Mucosa of rectum (tissue), 2 donors: ENCODE results near the gene ZNF594.
"Not testable (repeated sequence)": the region's sequence is repeated elsewhere in the genome, so short reads cannot be mapped to it uniquely, and the experiment has no call there.

ENCODE experiments used
- H3K27ac ChIP-seq, 2 donors: one replicate each; pipeline ENCODE4 v1.7.0; 2013; ENCODE audit warnings: inconsistent platforms in 2 of 2, low read depth in 2 of 2, low read length in 2 of 2
- H3K27me3 ChIP-seq, 2 donors: one replicate each; pipeline ENCODE4 v1.7.0; 2013; ENCODE audit warnings: low read length in 2 of 2; ENCODE audit not compliant: control insufficient read depth in 2 of 2, insufficient read depth in 2 of 2
- H3K36me3 ChIP-seq, 2 donors: one replicate each; pipeline ENCODE4 v1.7.0; 2013; ENCODE audit warnings: low read length in 2 of 2; ENCODE audit not compliant: control insufficient read depth in 2 of 2, insufficient read depth in 2 of 2
- H3K4me1 ChIP-seq, 2 donors: one replicate each; pipeline ENCODE4 v1.7.0; 2013; ENCODE audit warnings: low read length in 2 of 2, mild to moderate bottlenecking in 1 of 2; ENCODE audit not compliant: control insufficient read depth in 2 of 2, insufficient read depth in 2 of 2
- H3K4me3 ChIP-seq, 2 donors: one replicate each; pipeline ENCODE4 v1.7.0; 2013; ENCODE audit warnings: low read length in 2 of 2
- H3K9ac ChIP-seq, 2 donors: one replicate each; pipeline ENCODE4 v1.7.0; 2013; ENCODE audit warnings: low read length in 2 of 2, low read depth in 1 of 2, mild to moderate bottlenecking in 1 of 2
- H3K9me3 ChIP-seq, 2 donors: one replicate each; pipeline ENCODE4 v1.7.0; 2013; ENCODE audit warnings: low read length in 2 of 2; ENCODE audit not compliant: control insufficient read depth in 2 of 2
- donor health status: healthy.
- donor health status: Normal muscosa, but diverticular disease.

Gene ZNF594

GRCh38 chr17:5225668-5226457 is 34.2 kb upstream of the ZNF594 start:
- no peak overlapping the region for H3K9ac ChIP-seq
- H3K36me3 ChIP-seq: peaks cover 0 to 3% of the 10 kb centered on the region in 2 donors
- no peak overlapping the region for H3K27ac ChIP-seq
- H3K27me3 ChIP-seq: no peaks in the 10 kb centered on the region
- H3K4me3 ChIP-seq: no peak overlapping the region
- peaks cover 0 to 3% of the 10 kb centered on the region in 2 donors for H3K4me1 ChIP-seq
- no peaks in the 10 kb centered on the region for H3K9me3 ChIP-seq

GRCh38 chr17:5221912-5222311 is 30.2 kb upstream of the ZNF594 start:
- H3K9me3 ChIP-seq, H3K27ac ChIP-seq, H3K4me3 ChIP-seq, H3K27me3 ChIP-seq, H3K4me1 ChIP-seq, H3K9ac ChIP-seq, H3K36me3 ChIP-seq: not testable (repeated sequence)

DNA sequence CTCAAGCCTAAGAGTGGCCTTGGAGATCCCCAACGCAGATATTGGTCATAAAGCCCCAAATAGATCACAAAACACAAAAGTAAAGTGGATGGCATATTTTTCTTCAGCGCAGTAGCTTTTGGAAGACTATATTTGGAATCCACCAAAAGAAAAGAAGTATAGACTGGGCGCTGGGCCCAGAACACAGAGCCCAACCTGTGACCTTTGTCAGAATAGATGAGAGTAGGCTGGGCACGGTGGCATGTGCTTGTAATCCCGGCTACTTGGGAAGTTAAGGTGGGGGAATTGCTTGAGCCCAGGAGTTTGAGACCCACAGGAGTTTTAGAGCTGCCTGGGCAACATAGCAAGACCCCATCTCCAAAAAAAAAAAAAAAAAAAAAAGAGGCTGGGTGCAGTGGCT is 28.4 kb upstream of the ZNF594 start:
- no peak overlapping the region for H3K27ac ChIP-seq
- no peaks in the 10 kb centered on the region for H3K9me3 ChIP-seq
- H3K9ac ChIP-seq: no peak overlapping the region
- H3K4me1 ChIP-seq: no peaks in the 10 kb centered on the region
- peaks cover 0 to 5% of the 10 kb centered on the region in 2 donors for H3K36me3 ChIP-seq
- no peaks in the 10 kb centered on the region for H3K27me3 ChIP-seq
- no peak overlapping the region for H3K4me3 ChIP-seq

GRCh38 chr17:5219536-5219935 is 27.9 kb upstream of the ZNF594 start:
- Histone ChIP-seq H3K27me3 (no peaks in the 10 kb centered on the region), H3K36me3 (peaks cover 0 to 5% of the 10 kb centered on the region in 2 donors), H3K9me3 (no peaks in the 10 kb centered on the region), H3K9ac (no peak overlapping the region), H3K4me3 (no peak overlapping the region), H3K27ac (no peak overlapping the region), H3K4me1 (no peaks in the 10 kb centered on the region)

DNA sequence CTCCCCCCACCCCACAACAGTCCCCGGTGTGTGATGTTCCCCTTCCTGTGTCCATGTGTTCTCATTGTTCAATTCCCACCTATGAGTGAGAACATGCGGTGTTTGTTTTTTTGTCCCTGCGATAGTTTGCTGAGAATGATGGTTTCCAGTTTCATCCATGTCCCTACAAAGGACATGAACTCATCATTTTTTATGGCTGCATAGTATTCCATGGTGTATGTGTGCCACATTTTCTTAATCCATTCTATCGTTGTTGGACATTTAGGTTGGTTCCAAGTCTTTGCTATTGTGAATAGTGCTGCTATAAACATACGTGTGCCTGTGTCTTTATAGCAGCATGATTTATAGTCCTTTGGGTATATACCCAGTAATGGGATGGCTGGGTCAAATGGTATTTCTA is 25.9 kb upstream of the ZNF594 start:
- H3K27ac ChIP-seq, H3K9me3 ChIP-seq, H3K4me1 ChIP-seq, H3K27me3 ChIP-seq, H3K9ac ChIP-seq, H3K4me3 ChIP-seq, H3K36me3 ChIP-seq: not testable (repeated sequence)

DNA sequence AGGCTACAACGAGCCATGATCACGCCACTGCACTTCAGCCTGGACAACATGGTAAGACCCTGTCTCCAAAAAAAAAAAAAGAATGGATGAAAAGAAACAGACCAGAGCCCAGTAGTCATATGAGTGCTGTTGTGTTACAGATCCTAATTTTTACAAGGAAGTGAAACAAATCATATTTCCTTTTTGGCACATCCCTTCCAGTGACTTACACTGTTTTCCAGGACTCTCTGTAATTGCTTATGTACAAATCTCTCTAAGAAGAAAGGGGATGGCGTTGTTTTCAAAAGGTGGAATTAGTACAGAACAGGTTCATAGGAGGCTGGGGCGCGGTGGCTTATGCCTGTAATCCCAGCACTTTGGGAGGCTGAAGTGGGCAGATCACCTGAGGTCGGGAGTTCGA is 19.8 kb upstream of the ZNF594 start:
- peak overlapping the region in 1 of 2 donors; percentile 58 for H3K27ac ChIP-seq
- no peaks in the 10 kb centered on the region for H3K27me3 ChIP-seq
- no peak overlapping the region for H3K9ac ChIP-seq
- no peak overlapping the region for H3K4me3 ChIP-seq
- no peaks in the 10 kb centered on the region for H3K9me3 ChIP-seq
- peaks cover 0 to 10% of the 10 kb centered on the region in 2 donors for H3K36me3 ChIP-seq
- H3K4me1 ChIP-seq: no peaks in the 10 kb centered on the region

DNA sequence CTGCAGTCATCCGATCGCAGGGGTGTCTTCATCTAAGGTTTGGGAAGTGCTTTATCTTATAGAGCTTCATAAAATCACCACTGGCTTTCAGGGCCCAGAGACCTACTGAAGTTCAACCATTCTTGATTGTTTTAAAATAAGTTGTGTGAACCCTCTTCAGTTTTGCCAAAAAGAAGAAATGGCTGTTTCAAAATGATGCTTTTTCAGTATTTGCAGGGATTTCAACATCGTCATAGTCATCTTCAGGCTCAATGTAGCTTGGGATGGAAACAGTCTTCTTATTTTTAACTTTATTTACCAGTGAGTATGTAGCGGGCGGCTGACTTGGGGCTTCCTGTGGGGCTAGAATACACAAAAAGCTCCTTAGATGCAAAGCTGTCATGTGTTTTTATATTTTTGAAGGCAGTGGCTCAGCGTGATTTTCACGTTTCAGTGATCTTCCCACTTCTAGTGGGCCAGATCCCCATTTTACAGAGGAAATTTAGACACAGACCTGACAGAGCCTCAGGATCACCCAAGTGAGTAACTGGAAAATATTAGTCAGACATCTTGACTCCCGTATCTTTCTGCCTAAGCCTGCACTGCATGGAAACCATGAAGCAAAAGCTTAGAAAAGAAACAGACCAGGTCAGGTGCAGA is 19.1 kb upstream of the ZNF594 start:
- Histone ChIP-seq H3K9me3 (no peaks in the 10 kb centered on the region), H3K4me3 (no peak overlapping the region), H3K9ac (no peak overlapping the region), H3K27me3 (no peaks in the 10 kb centered on the region), H3K36me3 (peaks cover 0 to 8% of the 10 kb centered on the region in 2 donors), H3K4me1 (no peaks in the 10 kb centered on the region), H3K27ac (peak overlapping the region in 1 of 2 donors; percentile 58)

DNA sequence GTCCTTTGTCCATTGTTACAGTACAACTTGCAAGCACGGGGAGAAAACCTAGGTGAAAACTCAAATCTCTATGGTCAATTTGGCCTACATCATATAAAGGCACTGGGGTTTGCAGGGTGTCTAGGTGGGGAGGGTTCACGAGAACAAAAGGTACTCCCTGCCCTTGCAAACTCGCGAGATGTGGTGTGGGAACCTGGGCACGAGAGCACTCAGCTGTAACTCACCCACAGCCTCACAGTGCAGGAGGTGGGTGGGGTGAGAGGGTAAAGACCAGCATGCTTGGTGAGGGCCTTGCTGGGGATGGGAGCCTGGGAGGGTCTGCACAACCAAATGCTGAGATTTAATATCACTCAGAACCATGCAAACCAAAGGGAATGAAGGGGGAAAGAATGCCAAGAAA is 18.4 kb upstream of the ZNF594 start:
- Histone ChIP-seq H3K36me3 (peaks cover 0 to 5% of the 10 kb centered on the region in 2 donors), H3K4me1 (no peaks in the 10 kb centered on the region), H3K27ac (peak overlapping the region in 1 of 2 donors; percentile 16), H3K9ac (no peak overlapping the region), H3K9me3 (no peaks in the 10 kb centered on the region), H3K27me3 (no peaks in the 10 kb centered on the region), H3K4me3 (no peak overlapping the region)

DNA sequence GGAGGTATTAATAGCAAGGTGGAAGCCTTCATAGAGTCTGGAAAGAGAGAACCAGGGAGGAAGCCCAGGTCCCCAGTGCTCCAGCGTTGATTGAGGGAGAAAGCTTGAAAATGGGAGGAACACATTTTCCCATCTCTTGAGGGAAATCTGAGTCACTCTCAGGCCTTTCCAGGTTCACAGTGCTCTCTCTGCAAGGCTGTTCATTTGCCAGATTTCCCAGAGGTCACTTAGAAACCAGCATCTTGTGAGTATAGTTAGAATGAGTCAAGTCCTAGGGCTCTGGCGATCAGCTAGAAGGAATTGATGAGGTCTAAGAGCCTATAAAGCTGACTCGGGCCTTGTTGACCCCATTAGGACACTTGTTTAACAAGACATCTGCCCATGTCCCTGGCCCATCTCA is 17.7 kb upstream of the ZNF594 start:
- Histone ChIP-seq H3K9me3 (no peaks in the 10 kb centered on the region), H3K27me3 (no peaks in the 10 kb centered on the region), H3K36me3 (peaks cover 0 to 5% of the 10 kb centered on the region in 2 donors), H3K27ac (no peak overlapping the region), H3K4me3 (no peak overlapping the region), H3K9ac (no peak overlapping the region), H3K4me1 (no peaks in the 10 kb centered on the region)

DNA sequence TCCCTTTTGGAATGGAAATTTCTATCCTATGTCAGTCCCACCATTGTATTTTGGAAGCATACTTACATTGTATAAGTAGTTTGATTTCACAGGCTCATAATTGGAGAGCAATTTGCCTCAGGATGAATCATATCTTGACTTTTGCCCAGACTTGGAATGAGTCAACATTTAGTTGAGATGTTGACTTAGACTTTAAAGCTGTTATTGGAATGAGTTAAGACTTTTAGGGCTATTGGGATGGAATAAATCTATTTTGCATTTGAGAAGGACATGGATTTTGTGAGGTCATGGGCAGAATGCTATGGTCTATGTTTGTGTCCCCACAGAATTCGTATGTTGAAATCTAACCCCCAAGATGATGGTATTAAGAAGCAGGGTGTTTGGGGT is 12.2 kb upstream of the ZNF594 start:
- H3K9ac ChIP-seq: no peak overlapping the region
- peak overlapping the region in 1 of 2 donors; percentile 3 for H3K27ac ChIP-seq
- H3K4me1 ChIP-seq: peaks cover 0 to 9% of the 10 kb centered on the region in 2 donors
- no peaks in the 10 kb centered on the region for H3K9me3 ChIP-seq
- no peak overlapping the region for H3K4me3 ChIP-seq
- H3K36me3 ChIP-seq: no peaks in the 10 kb centered on the region
- H3K27me3 ChIP-seq: no peaks in the 10 kb centered on the region
